Raji (cell line): Measurements from ENCODE around the gene CPNE8.

Source experiments
- POLR2A ChIP-seq: IDR thresholded peaks from 2 replicates; pipeline ENCODE4 v1.6.1; 2011; ENCODE audit warnings: low read depth, low read length, control low read depth; ENCODE audit not compliant: insufficient read depth

CPNE8 gene

GRCh38 chr12:38823314-38823713 lies 82.1 kb downstream of the CPNE8 start:
- TF ChIP-seq POLR2A, result no peak

GRCh38 chr12:38817942-38818341 lies 87.4 kb downstream of the CPNE8 start:
- no peak for TF ChIP-seq POLR2A

- no peak for TF ChIP-seq POLR2A
Observed at GRCh38 chr12:38813923-38814322, 91.5 kb downstream of the CPNE8 start.

- no peak for TF ChIP-seq POLR2A
Observed at GRCh38 chr12:38811814-38812356, 93.5 kb downstream of the CPNE8 start.

- TF ChIP-seq POLR2A, result no peak
Observed at GRCh38 chr12:38809832-38810231, 95.6 kb downstream of the CPNE8 start.

- no peak for TF ChIP-seq POLR2A
Observed at GRCh38 chr12:38788106-38788505, 117.3 kb downstream of the CPNE8 start.

- TF ChIP-seq POLR2A, result no peak
Observed at GRCh38 chr12:38785381-38785780, 120.0 kb downstream of the CPNE8 start.

GRCh38 chr12:38783304-38783703 lies 122.1 kb downstream of the CPNE8 start:
- TF ChIP-seq POLR2A, result no peak

GRCh38 chr12:38782359-38782758 lies 123.0 kb downstream of the CPNE8 start:
- no peak for TF ChIP-seq POLR2A

- TF ChIP-seq POLR2A, result no peak
Observed at GRCh38 chr12:38776647-38777046, 128.7 kb downstream of the CPNE8 start.

GRCh38 chr12:38775457-38775856 lies 129.9 kb downstream of the CPNE8 start:
- no peak for TF ChIP-seq POLR2A

GRCh38 chr12:38772437-38772836 lies 133.0 kb downstream of the CPNE8 start:
- TF ChIP-seq POLR2A, result no peak

GRCh38 chr12:38771871-38772270 lies 133.5 kb downstream of the CPNE8 start:
- TF ChIP-seq POLR2A, result no peak

- no peak for TF ChIP-seq POLR2A
Observed at GRCh38 chr12:38761636-38762342, 143.6 kb downstream of the CPNE8 start.

GRCh38 chr12:38761111-38761510 lies 144.3 kb downstream of the CPNE8 start:
- TF ChIP-seq POLR2A, result no peak

- no peak for TF ChIP-seq POLR2A
Observed at GRCh38 chr12:38759621-38760020, 145.8 kb downstream of the CPNE8 start.

GRCh38 chr12:38746744-38747143 lies 158.6 kb downstream of the CPNE8 start:
- no peak for TF ChIP-seq POLR2A
